Measurements from ENCODE around the gene DENND2C. TPM values are rescaled to one million over a fixed set of nuclear protein-coding genes. Genes with fewer than 3 reads are reported as not detected.

Gene DENND2C, protein sequence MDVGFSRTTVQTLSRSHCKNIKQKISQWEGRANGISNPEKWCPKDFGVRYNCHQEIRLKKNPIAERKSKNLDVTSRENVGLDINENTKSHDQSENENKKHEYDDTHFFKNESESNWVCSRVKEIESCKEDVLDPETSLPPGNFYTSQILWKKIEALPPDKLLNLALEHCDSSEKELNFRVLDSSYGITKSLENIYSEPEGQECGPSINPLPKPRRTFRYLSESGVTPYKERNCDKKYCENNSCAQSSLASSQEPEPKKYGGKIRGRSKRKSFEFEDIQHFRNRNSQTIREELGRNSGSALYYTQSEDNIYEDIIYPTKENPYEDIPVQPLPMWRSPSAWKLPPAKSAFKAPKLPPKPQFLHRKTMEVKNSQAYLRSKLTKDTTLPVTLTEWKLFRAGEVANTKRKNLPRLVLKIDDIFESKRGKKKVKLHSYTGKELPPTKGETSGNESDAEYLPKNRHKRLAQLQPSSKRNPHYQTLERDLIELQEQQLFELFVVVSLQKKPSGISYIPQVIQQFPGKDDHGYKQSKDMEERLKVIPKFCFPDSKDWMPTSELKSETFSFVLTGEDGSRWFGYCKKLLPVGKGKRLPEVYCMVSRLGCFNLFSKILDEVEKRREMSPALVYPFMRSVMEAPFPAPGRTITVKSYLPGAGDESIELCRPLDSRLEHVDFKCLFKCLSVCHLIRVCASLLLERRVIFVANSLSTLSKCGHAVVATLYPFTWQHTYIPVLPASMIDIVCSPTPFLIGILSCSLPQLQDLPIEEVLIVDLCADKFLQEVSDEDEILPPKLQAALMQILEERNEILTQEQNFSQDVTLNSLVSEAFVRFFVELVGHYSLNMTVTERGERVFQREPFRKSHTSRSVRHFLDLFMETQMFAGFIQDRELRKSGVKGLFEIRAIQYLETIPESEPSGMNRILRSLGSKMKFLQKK
- 10 to 100 TPM; 25.6 to 40.3 TPM for total RNA-seq
- polyA plus RNA-seq (2013, experiment 1 of 2): 3.7 TPM
- 3.7 TPM for polyA plus RNA-seq (2013, experiment 2 of 2)
- long read RNA-seq, experiment 1, partial matches to known transcripts: 5 of 6 reads
- long read RNA-seq, experiment 1, other reads (novel, unspliced or antisense): 1 of 6 reads
- long read RNA-seq, experiment 2, partial matches to known transcripts: 9 of 27 reads
- long read RNA-seq, experiment 2, other reads (novel, unspliced or antisense): 18 of 27 reads
- long read RNA-seq, experiment 3, full-length matches to known transcripts: 3 of 42 reads
- long read RNA-seq, experiment 3, partial matches to known transcripts: 17 of 42 reads
- long read RNA-seq, experiment 3, other reads (novel, unspliced or antisense): 22 of 42 reads
- long read RNA-seq, experiment 4, partial matches to known transcripts: 7 of 12 reads
- long read RNA-seq, experiment 4, other reads (novel, unspliced or antisense): 5 of 12 reads

DNA sequence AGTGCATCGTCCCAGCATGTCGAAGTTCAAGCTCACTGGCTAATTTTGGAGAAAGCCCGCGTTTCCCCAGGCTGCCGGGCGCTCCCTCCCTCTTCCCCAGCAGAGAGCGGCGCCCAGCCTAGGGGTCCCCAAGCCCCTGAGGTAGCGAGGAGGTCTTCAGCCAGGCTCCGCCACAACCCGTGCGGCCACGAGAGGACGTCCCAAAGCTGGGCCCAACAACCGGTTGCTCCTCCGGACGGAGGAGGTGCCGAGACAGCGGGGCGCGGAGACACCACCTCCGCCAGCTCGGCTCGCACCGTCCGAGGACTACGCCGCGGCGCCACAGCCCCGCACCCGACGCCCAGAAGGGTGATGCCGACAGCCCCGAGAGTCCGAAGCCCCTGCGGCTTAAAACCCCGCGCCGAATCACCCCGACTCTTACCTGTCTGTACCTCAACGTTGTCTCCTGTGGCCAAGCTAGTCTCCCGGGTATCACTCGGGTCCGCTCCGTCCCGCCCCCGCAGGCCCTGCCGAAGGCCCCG is at the start of gene DENND2C:
DENND2C (minus strand) TSS at position 488 of the 521 bp plus-strand sequence. CDS start 44,065 bp downstream, outside the sequence.
- no peak for DNase-seq
- WGBS, 2 experiments (ENCODE audit: insufficient coverage in 1 of 2, insufficient read length in 1 of 2): 0 to 1% methylated on average over 15 to 50 of the region's 50 CpGs

DNA sequence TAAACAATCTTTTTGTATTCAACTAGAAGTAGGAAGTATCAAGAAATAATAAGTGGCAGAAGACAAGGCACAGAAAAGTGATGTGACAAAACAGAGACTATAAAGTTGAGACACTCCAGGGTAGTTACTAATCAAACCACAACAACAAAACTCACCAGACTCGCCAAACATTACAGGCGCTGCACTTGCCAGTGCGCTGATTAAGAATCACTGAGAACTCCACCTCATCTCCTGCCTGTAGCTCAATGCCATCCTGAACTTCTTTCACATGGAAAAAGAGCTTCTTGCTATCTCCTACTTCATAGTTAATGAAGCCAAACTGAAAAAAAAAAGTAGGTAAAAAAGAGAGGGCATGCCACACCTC is 49.6 kb upstream of the DENND2C start:
- Mint-ChIP-seq H3K27me3 (ENCODE audit: insufficient read depth) (no peaks in the 10 kb centered on the region), H3K36me3 (ENCODE audit: low read depth) (peaks cover 64% of the 10 kb centered on the region), H3K4me3 (no peak overlapping the region), H3K4me1 (peaks cover 11% of the 10 kb centered on the region), H3K9me3 (no peaks in the 10 kb centered on the region), H3K27ac (no peak overlapping the region)
- Histone ChIP-seq H3K4me3 (ENCODE audit: low read length) (no peak overlapping the region), H3K9me3 (ENCODE audit: control insufficient read depth, low read length) (no peaks in the 10 kb centered on the region), H3K36me3 (ENCODE audit: control insufficient read depth, insufficient read depth, low read length) (peaks cover 84% of the 10 kb centered on the region), H3K27ac (ENCODE audit: low read depth, low read length) (no peak overlapping the region), H3K9ac (ENCODE audit: extremely low read depth, low read length, poor library complexity, severe bottlenecking) (no peak overlapping the region), H3K4me1 (ENCODE audit: control insufficient read depth, insufficient read depth, low read length) (peaks cover 5% of the 10 kb centered on the region), H3K27me3 (ENCODE audit: control insufficient read depth, insufficient read depth, low read length, poor library complexity, severe bottlenecking) (no peaks in the 10 kb centered on the region)
- WGBS, 2 experiments (ENCODE audit: insufficient coverage in 1 of 2, insufficient read length in 1 of 2): 96% methylated on average over 3 of the region's 3 CpGs; no CpG with 5 or more reads in 1 of the 2 experiments
- TF ChIP-seq, protein P1, sequence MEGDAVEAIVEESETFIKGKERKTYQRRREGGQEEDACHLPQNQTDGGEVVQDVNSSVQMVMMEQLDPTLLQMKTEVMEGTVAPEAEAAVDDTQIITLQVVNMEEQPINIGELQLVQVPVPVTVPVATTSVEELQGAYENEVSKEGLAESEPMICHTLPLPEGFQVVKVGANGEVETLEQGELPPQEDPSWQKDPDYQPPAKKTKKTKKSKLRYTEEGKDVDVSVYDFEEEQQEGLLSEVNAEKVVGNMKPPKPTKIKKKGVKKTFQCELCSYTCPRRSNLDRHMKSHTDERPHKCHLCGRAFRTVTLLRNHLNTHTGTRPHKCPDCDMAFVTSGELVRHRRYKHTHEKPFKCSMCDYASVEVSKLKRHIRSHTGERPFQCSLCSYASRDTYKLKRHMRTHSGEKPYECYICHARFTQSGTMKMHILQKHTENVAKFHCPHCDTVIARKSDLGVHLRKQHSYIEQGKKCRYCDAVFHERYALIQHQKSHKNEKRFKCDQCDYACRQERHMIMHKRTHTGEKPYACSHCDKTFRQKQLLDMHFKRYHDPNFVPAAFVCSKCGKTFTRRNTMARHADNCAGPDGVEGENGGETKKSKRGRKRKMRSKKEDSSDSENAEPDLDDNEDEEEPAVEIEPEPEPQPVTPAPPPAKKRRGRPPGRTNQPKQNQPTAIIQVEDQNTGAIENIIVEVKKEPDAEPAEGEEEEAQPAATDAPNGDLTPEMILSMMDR (conservative IDR thresholded peaks at IDR 0.05): no peak
- DNase-seq: no peak

More for the DNA sequence above, at the start of gene DENND2C:
- H3K9ac ChIP-seq (ENCODE audit: extremely low read depth, low read length, poor library complexity, severe bottlenecking): peak within 1 kb of the TSS; percentile 64
- Mint-ChIP-seq H3K4me3 (peak within 1 kb of the TSS; percentile 78), H3K36me3 (ENCODE audit: low read depth) (no peaks in the 10 kb centered on the region), H3K27ac (peak within 1 kb of the TSS; percentile 96), H3K27me3 (ENCODE audit: insufficient read depth) (peaks cover 25% of the 10 kb centered on the region), H3K9me3 (no peaks in the 10 kb centered on the region), H3K4me1 (peaks cover 30% of the 10 kb centered on the region)
- H3K9me3 ChIP-seq (ENCODE audit: control insufficient read depth, low read length): no peaks in the 10 kb centered on the region
- TF ChIP-seq, protein P1 (conservative IDR thresholded peaks at IDR 0.05): peak; percentile 33
- peak within 1 kb of the TSS; percentile 83 for H3K4me3 ChIP-seq (ENCODE audit: low read length)
- peaks cover 31% of the 10 kb centered on the region for H3K27me3 ChIP-seq (ENCODE audit: control insufficient read depth, insufficient read depth, low read length, poor library complexity, severe bottlenecking)
- H3K36me3 ChIP-seq (ENCODE audit: control insufficient read depth, insufficient read depth, low read length): no peaks in the 10 kb centered on the region
- no peaks in the 10 kb centered on the region for H3K4me1 ChIP-seq (ENCODE audit: control insufficient read depth, insufficient read depth, low read length)
- H3K27ac ChIP-seq (ENCODE audit: low read depth, low read length): no peak within 1 kb of the TSS

All from endodermal cell (in vitro differentiated cells).